Medulla oblongata (tissue), 1 donor: ENCODE results near the gene DOK7.
"Not testable (repeated sequence)": the region's sequence is repeated elsewhere in the genome, so short reads cannot be mapped to it uniquely, and the experiment has no call there.

Experiments used
- DNase-seq: peaks from one replicate; pipeline ENCODE4 v3.0.0-alpha.2; 2015; ENCODE audit errors: extremely low spot score

Gene DOK7

GRCh38 chr4:3442959-3443749 lies 20.0 kb upstream of the DOK7 start:
- peak; percentile 10 for DNase-seq

GRCh38 chr4:3443750-3444309 lies 19.3 kb upstream of the DOK7 start:
- DNase-seq, result no peak

GRCh38 chr4:3444351-3445110 lies 18.6 kb upstream of the DOK7 start:
- no peak for DNase-seq

- DNase-seq, result no peak
Observed at GRCh38 chr4:3445111-3445820, 17.8 kb upstream of the DOK7 start.

GRCh38 chr4:3445829-3446545 lies 17.1 kb upstream of the DOK7 start:
- no peak for DNase-seq

- DNase-seq, result no peak
Observed at GRCh38 chr4:3446631-3447320, 16.3 kb upstream of the DOK7 start.

- no peak for DNase-seq
Observed at GRCh38 chr4:3447431-3448395, 15.4 kb upstream of the DOK7 start.

GRCh38 chr4:3449047-3449573 lies 14.0 kb upstream of the DOK7 start:
- no peak for DNase-seq

GRCh38 chr4:3449574-3450534 lies 13.3 kb upstream of the DOK7 start:
- no peak for DNase-seq

GRCh38 chr4:3450643-3451042 lies 12.5 kb upstream of the DOK7 start:
- no peak for DNase-seq

- no peak for DNase-seq
Observed at GRCh38 chr4:3451956-3452355, 11.2 kb upstream of the DOK7 start.

GRCh38 chr4:3452376-3452775 lies 10.7 kb upstream of the DOK7 start:
- no peak for DNase-seq

- not testable (repeated sequence) for DNase-seq
Observed at GRCh38 chr4:3455596-3455995, 7.5 kb upstream of the DOK7 start.

GRCh38 chr4:3458371-3458770 lies 4.7 kb upstream of the DOK7 start:
- no peak for DNase-seq

- DNase-seq, result not testable (repeated sequence)
Observed at GRCh38 chr4:3459156-3459555, 4.0 kb upstream of the DOK7 start.

GRCh38 chr4:3460926-3461325 lies 2.2 kb upstream of the DOK7 start:
- DNase-seq, result no peak

- DNase-seq, result no peak
Observed at GRCh38 chr4:3461515-3462291, 1.4 kb upstream of the DOK7 start.
